Measurements from ENCODE around the gene GLS.
A peak's percentile ranks its signal among the peaks of the same experiment; 100 is the strongest.

The GLS gene

GRCh38 chr2:191013932-191014652 is 133.5 kb downstream of the GLS start, which contains the start of gene STAT1:
Gene STAT1, minus strand, starts transcription at chr2:191014171. Its CDS starts 4,168 bp downstream, at chr2:191010003.
- POLR2A ChIA-PET, result interaction anchor here (1.0 to 1.1 kb wide), 3 partner anchors 30 to 132 kb away, joined by 3 to 5 read pairs (median 4); no protein-coding TSS in a partner anchor
- Histone ChIP-seq H3K36me3 (ENCODE audit: control insufficient read depth in 2 of 2, insufficient read depth in 1 of 2, low read length in 2 of 2) (peaks cover 4 to 22% of the 10 kb centered on the region in 2 experiments), H3K27ac (ENCODE audit: extremely low read depth, low read depth, low read length) (peak within 1 kb of the TSS; percentile 52), H3K4me3 (ENCODE audit: low read depth, low read length) (peak within 1 kb of the TSS; percentile 98), H3K9me3 (ENCODE audit: control insufficient read depth, insufficient read depth, low read depth, low read length) (no peaks in the 10 kb centered on the region), H3K4me1 (ENCODE audit: control insufficient read depth, insufficient read depth, low read length) (no peaks in the 10 kb centered on the region)
- CTCF ChIA-PET, result interaction anchor here (0.7 to 2.0 kb wide), 5 partner anchors 18 to 233 kb away, joined by 3 to 7 read pairs (median 4); partner anchors contain the start of gene STAT4
- no peak for TF ChIP-seq ZBTB6 (tag by site-specific recombination; IDR thresholded peaks at IDR 0.05)
- no peak for TF ChIP-seq ZNF560 (tag by site-specific recombination; IDR thresholded peaks at IDR 0.05; ENCODE audit: borderline replicate concordance)
- TF ChIP-seq WT1 (tag by site-specific recombination; IDR thresholded peaks at IDR 0.05), result no peak
- TF ChIP-seq ZNF518A (tag by site-specific recombination; conservative IDR thresholded peaks at IDR 0.05; ENCODE audit: low read depth), result peak; percentile 79
- peak; percentile 31; the same call in 1 of the 2 replicates for TF ChIP-seq YY1 (tag by site-specific recombination; IDR thresholded peaks at IDR 0.05)
- no peak for TF ChIP-seq ZNF184 (tag by site-specific recombination; IDR thresholded peaks at IDR 0.05)
- TF ChIP-seq SP7 (tag by site-specific recombination; IDR thresholded peaks at IDR 0.05), result peak; percentile 76
- no peak for TF ChIP-seq ZNF132 (tag by site-specific recombination; IDR thresholded peaks at IDR 0.05; ENCODE audit: borderline replicate concordance)
- TF ChIP-seq ZNF510 (tag by site-specific recombination; IDR thresholded peaks at IDR 0.05; ENCODE audit: insufficient replicate concordance), result no peak
- no peak for TF ChIP-seq ZNF248 (tag by site-specific recombination; IDR thresholded peaks at IDR 0.05)
- TF ChIP-seq ZNF768 (tag by site-specific recombination; IDR thresholded peaks at IDR 0.05), result no peak
- TF ChIP-seq ZNF211 (tag by site-specific recombination; IDR thresholded peaks at IDR 0.05; ENCODE audit: low read depth), result no peak
- TF ChIP-seq ZNF548 (tag by site-specific recombination; IDR thresholded peaks at IDR 0.05), result no peak
- peak; percentile 89 for TF ChIP-seq ZNF121 (tag by site-specific recombination; IDR thresholded peaks at IDR 0.05)
- no peak for TF ChIP-seq ZNF350 (tag by site-specific recombination; IDR thresholded peaks at IDR 0.05)
- TF ChIP-seq MYNN (tag by site-specific recombination; IDR thresholded peaks at IDR 0.05; ENCODE audit: borderline replicate concordance), result no peak
- TF ChIP-seq IKZF3 (tag by site-specific recombination; IDR thresholded peaks at IDR 0.05), result no peak
- TF ChIP-seq ZNF488 (tag by site-specific recombination; IDR thresholded peaks at IDR 0.05), result no peak
- no peak for TF ChIP-seq BCL11A (tag by site-specific recombination; IDR thresholded peaks at IDR 0.05; ENCODE audit: low read depth)
- no peak for TF ChIP-seq REPIN1 (tag by site-specific recombination; IDR thresholded peaks at IDR 0.05; ENCODE audit: low read depth)
- TF ChIP-seq GLIS2 (tag by site-specific recombination; IDR thresholded peaks at IDR 0.05), result peak; percentile 68
- no peak for TF ChIP-seq ATF2 (tag by site-specific recombination; IDR thresholded peaks at IDR 0.05; ENCODE audit: low read depth)
- peak; percentile 90 for TF ChIP-seq ZBTB20 (tag by site-specific recombination; IDR thresholded peaks at IDR 0.05)
- TF ChIP-seq PRDM10 (tag by site-specific recombination; IDR thresholded peaks at IDR 0.05), result no peak; the same call in 1 of the 2 replicates
- TF ChIP-seq ZNF670 (tag by site-specific recombination; IDR thresholded peaks at IDR 0.05; ENCODE audit: low read depth), result no peak
- TF ChIP-seq ZNF10 (tag by site-specific recombination; IDR thresholded peaks at IDR 0.05), result no peak

Data from HEK293 (cell line).